K562 (cell line): ENCODE data around the gene DBP. TPM values are rescaled to one million over a fixed set of nuclear protein-coding genes. Genes with fewer than 3 reads are reported as not detected.
A peak's percentile ranks its signal among the peaks of the same experiment; 100 is the strongest.

Experiments
- CHD4 ChIP-seq: fragments of 200-600 bp; sonication (generic); IDR thresholded peaks from 3 replicates; pipeline ENCODE4 v1.6.1; 2012; ENCODE audit warnings: low read depth, mild to moderate bottlenecking, mixed read lengths, low read length, inconsistent platforms; ENCODE audit not compliant: insufficient read depth, insufficient replicate concordance, poor library complexity, severe bottlenecking
- KLF13 ChIP-seq: fragments of 450-650 bp; IDR thresholded peaks from 2 replicates; pipeline ENCODE4 v1.6.1; 2016; ENCODE audit warnings: missing genetic modification characterization, low read depth, mild to moderate bottlenecking, missing compliant biosample characterization, moderate library complexity, borderline replicate concordance
- MXI1 ChIP-seq: IDR thresholded peaks from 2 replicates; pipeline ENCODE4 v1.6.1; 2011; ENCODE audit warnings: low read depth, mild to moderate bottlenecking, improper control_type of control experiment, low read length
- MYC ChIP-seq, 2 experiments: fragments of 250-450 bp in 1 of 2; sonication (Bioruptor Pico) in 1 of 2; IDR thresholded peaks; 2 replicates each; pipeline versions ENCODE4 v1.5.1 to v1.6.1; 2012 to 2021; ENCODE audit warnings: low read depth in 2 of 2, borderline replicate concordance in 1 of 2, improper control_type of control experiment in 1 of 2, low read length in 1 of 2, mild to moderate bottlenecking in 1 of 2, moderate library complexity in 1 of 2
- NCOA1 ChIP-seq: fragments of 450-650 bp; IDR thresholded peaks from 2 replicates; pipeline ENCODE4 v1.6.1; 2016; ENCODE audit warnings: low read depth
- PPARD ChIP-seq: fragments of 250-450 bp; sonication (Bioruptor Pico); IDR thresholded peaks from 2 replicates; pipeline ENCODE4 v1.8.0; 2022; ENCODE audit warnings: inconsistent platforms, mild to moderate bottlenecking, moderate library complexity
- RAD51 ChIP-seq: fragments of 450-650 bp; IDR thresholded peaks from 2 replicates; pipeline ENCODE4 v1.7.1; 2016; ENCODE audit warnings: low read depth, mild to moderate bottlenecking, borderline replicate concordance
- RERE ChIP-seq: sonication (generic); formaldehyde crosslinking; IDR thresholded peaks from 2 replicates; pipeline ENCODE4 v1.8.0; 2023; ENCODE audit warnings: missing genetic modification reagents, mild to moderate bottlenecking, borderline replicate concordance
- SMARCA5 ChIP-seq: fragments of 450-650 bp; IDR thresholded peaks from 2 replicates; pipeline ENCODE4 v1.6.1; 2016
- TOE1 ChIP-seq, 2 experiments: fragments of 450-650 bp in 1 of 2; sonication (generic) in 1 of 2; formaldehyde crosslinking in 1 of 2; IDR thresholded peaks; 2 replicates each; pipeline versions ENCODE4 v1.7.1 to v1.8.0; 2016 to 2022; ENCODE audit warnings: borderline replicate concordance in 2 of 2, mild to moderate bottlenecking in 2 of 2, antibody characterized with exemption in 1 of 2, inconsistent platforms in 1 of 2, low read depth in 1 of 2, missing genetic modification reagents in 1 of 2, moderate library complexity in 1 of 2
- ZNF263 ChIP-seq: sonication (generic); formaldehyde crosslinking; IDR thresholded peaks from 2 replicates; pipeline ENCODE4 v1.8.0; 2022; ENCODE audit warnings: mild to moderate bottlenecking, missing genetic modification reagents, borderline replicate concordance
- polyA plus RNA-seq, 8 experiments: library from polyadenylated mRNA; depleted of rRNA in 4 of 8; stranded (reverse) in 5 of 8; unstranded in 3 of 8; fragments of >200 nt; fragmentation: Nextera tagmentation in 2 of 8; fragmentation: Illumina TruSeq in 1 of 8; extraction: Ambion mirVana in 2 of 8; extraction: Trizol in 1 of 8; gene quantifications; 2 replicates each; pipeline versions ENCODE4 v1.2.1 to v1.2.3, GENCODE V29; 2011 to 2014; ENCODE audit warnings: inconsistent platforms in 1 of 8, missing spikeins in 1 of 8
- total RNA-seq, 7 experiments: library from RNA; depleted of rRNA in 6 of 7; stranded (reverse); fragments of >200 nt in 6 of 7; fragmentation: Illumina TruSeq in 2 of 7; extraction: Trizol in 2 of 7; gene quantifications; 2 replicates each; pipeline versions ENCODE4 v1.2.1 to v1.2.3, GENCODE V29; 2011 to 2021; ENCODE audit warnings: low replicate concordance in 1 of 7
- TF ChIP-seq, protein P1 (sequence below), 2 experiments: fragments of 150-350 bp in 1 of 2; IDR thresholded peaks; 2 replicates each; pipeline ENCODE4 v1.6.1; 2012 to 2016; ENCODE audit warnings: low read depth in 2 of 2, low read length in 2 of 2, mild to moderate bottlenecking in 1 of 2, moderate library complexity in 1 of 2
- TF ChIP-seq, protein P2 (sequence below): fragments of 250-450 bp; sonication (Bioruptor Pico); IDR thresholded peaks from 2 replicates; pipeline ENCODE4 v1.8.0; 2021; ENCODE audit warnings: borderline replicate concordance, mild to moderate bottlenecking, moderate library complexity; ENCODE audit not compliant: poor library complexity, severe bottlenecking

DBP gene
- total and polyA plus RNA-seq, 9 of the 15 experiments (the other 6 are each of a cell fraction or from before 2014, with no cell fraction given), result 0.25 to 5.5 (median 1.8) TPM

DNA sequence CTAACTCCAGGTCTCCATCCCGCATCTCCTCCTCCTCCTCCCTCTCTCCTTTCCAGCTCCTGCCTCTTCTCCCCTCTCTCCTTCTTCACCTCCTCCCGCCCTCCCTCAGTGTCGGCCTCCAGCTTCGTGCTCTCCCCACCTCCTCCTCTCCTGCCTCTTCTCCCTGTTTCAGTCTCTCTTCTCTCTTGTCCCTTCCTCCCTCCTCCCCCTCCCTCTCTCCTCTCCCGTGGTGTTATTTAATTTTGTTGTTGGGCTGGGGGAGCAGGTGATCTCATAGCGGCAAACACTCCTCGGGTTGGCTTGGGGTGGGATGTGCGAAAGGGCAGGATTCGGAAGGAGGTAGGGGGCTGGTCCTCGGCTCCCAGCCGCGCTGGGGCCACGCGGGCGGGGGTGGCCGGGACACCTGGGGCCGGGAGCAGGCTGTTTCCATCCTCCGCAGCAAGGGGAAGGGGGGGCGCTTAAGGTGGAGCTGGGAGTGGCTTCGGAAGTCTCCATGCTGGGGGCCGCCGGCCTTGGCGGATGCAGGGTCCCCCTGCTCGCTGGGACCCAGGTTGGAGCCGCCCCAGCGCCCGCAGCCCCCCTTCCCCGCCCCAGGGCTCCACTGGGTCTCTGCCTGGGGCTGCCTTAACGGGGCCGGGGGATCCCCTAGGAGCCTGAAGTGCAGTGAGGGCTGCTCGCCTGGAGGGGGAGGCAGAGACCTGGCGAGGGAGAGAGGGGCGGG, 9.0 kb upstream of the DBP start, which contains the start of gene CA11 (continued):
- TF ChIP-seq MXI1 (no peak), TOE1 (IDR thresholded peaks at IDR 0.05; ENCODE audit: borderline replicate concordance) (peak; percentile 96), TOE1 (CRISPR knock-in tag; IDR thresholded peaks at IDR 0.05; ENCODE audit: borderline replicate concordance, low read depth) (no peak), RAD51 (peak; percentile 8; the same call in 1 of the 2 replicates), PPARD (CRISPR knock-in tag) (no peak), NCOA1 (peak; percentile 35; the same call in 1 of the 2 replicates), CHD4 (peak; percentile 28), RERE (no peak), SMARCA5 (peak; percentile 77), MYC (IDR thresholded peaks at IDR 0.05; ENCODE audit: low read depth, low read length) (peak; percentile 43; the same call in 1 of the 2 replicates), MYC (CRISPR knock-in tag; IDR thresholded peaks at IDR 0.05; ENCODE audit: borderline replicate concordance, low read depth) (peak; percentile 67; the same call in 1 of the 2 replicates), ZNF263 (peak; percentile 31), KLF13 (tag) (peak; percentile 52; the same call in 1 of the 2 replicates)
- TF ChIP-seq, protein P1, sequence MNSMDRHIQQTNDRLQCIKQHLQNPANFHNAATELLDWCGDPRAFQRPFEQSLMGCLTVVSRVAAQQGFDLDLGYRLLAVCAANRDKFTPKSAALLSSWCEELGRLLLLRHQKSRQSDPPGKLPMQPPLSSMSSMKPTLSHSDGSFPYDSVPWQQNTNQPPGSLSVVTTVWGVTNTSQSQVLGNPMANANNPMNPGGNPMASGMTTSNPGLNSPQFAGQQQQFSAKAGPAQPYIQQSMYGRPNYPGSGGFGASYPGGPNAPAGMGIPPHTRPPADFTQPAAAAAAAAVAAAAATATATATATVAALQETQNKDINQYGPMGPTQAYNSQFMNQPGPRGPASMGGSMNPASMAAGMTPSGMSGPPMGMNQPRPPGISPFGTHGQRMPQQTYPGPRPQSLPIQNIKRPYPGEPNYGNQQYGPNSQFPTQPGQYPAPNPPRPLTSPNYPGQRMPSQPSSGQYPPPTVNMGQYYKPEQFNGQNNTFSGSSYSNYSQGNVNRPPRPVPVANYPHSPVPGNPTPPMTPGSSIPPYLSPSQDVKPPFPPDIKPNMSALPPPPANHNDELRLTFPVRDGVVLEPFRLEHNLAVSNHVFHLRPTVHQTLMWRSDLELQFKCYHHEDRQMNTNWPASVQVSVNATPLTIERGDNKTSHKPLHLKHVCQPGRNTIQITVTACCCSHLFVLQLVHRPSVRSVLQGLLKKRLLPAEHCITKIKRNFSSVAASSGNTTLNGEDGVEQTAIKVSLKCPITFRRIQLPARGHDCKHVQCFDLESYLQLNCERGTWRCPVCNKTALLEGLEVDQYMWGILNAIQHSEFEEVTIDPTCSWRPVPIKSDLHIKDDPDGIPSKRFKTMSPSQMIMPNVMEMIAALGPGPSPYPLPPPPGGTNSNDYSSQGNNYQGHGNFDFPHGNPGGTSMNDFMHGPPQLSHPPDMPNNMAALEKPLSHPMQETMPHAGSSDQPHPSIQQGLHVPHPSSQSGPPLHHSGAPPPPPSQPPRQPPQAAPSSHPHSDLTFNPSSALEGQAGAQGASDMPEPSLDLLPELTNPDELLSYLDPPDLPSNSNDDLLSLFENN (IDR thresholded peaks at IDR 0.05; ENCODE audit: low read depth in 2 of 2, low read length in 2 of 2), result no peak
- TF ChIP-seq, protein P2, sequence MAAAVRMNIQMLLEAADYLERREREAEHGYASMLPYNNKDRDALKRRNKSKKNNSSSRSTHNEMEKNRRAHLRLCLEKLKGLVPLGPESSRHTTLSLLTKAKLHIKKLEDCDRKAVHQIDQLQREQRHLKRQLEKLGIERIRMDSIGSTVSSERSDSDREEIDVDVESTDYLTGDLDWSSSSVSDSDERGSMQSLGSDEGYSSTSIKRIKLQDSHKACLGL (CRISPR knock-in tag), result no peak
